ENCODE data around the gene ASB3.

ASB3 gene

DNA sequence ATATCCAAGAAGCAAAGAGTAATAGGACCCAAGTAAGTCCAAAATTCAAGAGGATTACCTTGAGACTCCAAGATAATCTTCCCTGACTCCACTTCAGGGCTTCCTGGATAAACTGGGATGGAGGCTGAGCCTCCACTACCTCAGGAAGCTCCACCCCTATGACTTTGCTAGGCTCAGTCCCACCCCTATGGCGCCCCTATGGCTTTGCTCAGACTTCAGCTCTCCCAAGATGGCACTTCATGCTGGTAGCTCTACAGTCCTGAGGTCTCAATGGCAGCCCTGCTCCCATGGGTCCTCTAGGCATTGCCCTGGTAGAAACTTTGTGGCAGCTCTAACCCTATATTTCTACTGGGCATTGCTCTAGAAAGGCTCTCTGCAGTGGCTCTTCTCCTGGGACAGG is 89.1 kb downstream of the ASB3 start:
- Histone ChIP-seq H4K20me1 (ENCODE audit: insufficient read depth, low read length) (no peaks in the 10 kb centered on the region), H3K9ac (ENCODE audit: low read depth, low read length) (no peak overlapping the region), H3K9me3 (ENCODE audit: insufficient read depth, low read length, severe bottlenecking) (no peaks in the 10 kb centered on the region), H3K4me2 (ENCODE audit: insufficient read depth, low read length) (no peak overlapping the region), H3K79me2 (ENCODE audit: insufficient read depth, low read length) (no peaks in the 10 kb centered on the region), H3K36me3 (ENCODE audit: insufficient read depth, low read length) (peaks cover 27% of the 10 kb centered on the region), H3K4me1 (ENCODE audit: insufficient read depth, low read length) (no peaks in the 10 kb centered on the region), H3K4me3 (ENCODE audit: low read depth in 1 of 2, low read length in 2 of 2) (no peak overlapping the region), H3K27me3 (ENCODE audit: insufficient read depth, low read length, poor library complexity) (no peaks in the 10 kb centered on the region), H2AFZ (ENCODE audit: low read depth, low read length) (no peak overlapping the region), H3K27ac (ENCODE audit: low read length) (no peak overlapping the region)
- no peak for TF ChIP-seq CTCF (IDR thresholded peaks at IDR 0.05; ENCODE audit: borderline replicate concordance, extremely low read depth, low read length, poor library complexity, severe bottlenecking)
- TF ChIP-seq EZH2 (IDR thresholded peaks at IDR 0.05; ENCODE audit: borderline replicate concordance, low read depth, low read length, severe bottlenecking) = no peak
- ATAC-seq (ENCODE audit: insufficient read depth, low read depth) = no peak
- DNase-seq = no peak

DNA sequence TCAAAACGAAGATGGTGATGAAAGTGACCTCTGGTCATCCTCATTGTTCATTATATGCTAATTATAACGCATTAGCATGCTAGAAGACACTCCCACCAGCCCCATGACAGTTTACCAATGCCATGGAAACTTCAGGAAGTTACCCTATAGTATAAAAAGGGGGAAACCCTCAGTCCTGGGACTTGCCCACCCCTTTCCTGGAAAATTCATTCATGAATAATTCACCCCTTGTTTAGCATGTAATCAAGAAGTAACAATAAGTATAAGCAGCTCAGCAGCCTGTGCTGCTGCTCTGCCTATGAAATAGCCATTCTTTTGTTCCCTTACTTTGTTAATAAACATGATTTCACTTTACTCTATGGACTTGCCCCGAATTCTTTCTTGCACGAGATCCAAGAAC is 89.7 kb downstream of the ASB3 start:
- Histone ChIP-seq H2AFZ (ENCODE audit: low read depth, low read length) (no peak overlapping the region), H3K4me1 (ENCODE audit: insufficient read depth, low read length) (no peaks in the 10 kb centered on the region), H3K4me2 (ENCODE audit: insufficient read depth, low read length) (no peak overlapping the region), H3K79me2 (ENCODE audit: insufficient read depth, low read length) (no peaks in the 10 kb centered on the region), H3K9me3 (ENCODE audit: insufficient read depth, low read length, severe bottlenecking) (no peaks in the 10 kb centered on the region), H4K20me1 (ENCODE audit: insufficient read depth, low read length) (no peaks in the 10 kb centered on the region), H3K36me3 (ENCODE audit: insufficient read depth, low read length) (peaks cover 28% of the 10 kb centered on the region), H3K4me3 (ENCODE audit: low read depth in 1 of 2, low read length in 2 of 2) (no peak overlapping the region), H3K27ac (ENCODE audit: low read length) (no peak overlapping the region), H3K27me3 (ENCODE audit: insufficient read depth, low read length, poor library complexity) (no peaks in the 10 kb centered on the region), H3K9ac (ENCODE audit: low read depth, low read length) (no peak overlapping the region)
- TF ChIP-seq CTCF (IDR thresholded peaks at IDR 0.05; ENCODE audit: borderline replicate concordance, extremely low read depth, low read length, poor library complexity, severe bottlenecking) (no peak), EZH2 (IDR thresholded peaks at IDR 0.05; ENCODE audit: borderline replicate concordance, low read depth, low read length, severe bottlenecking) (no peak)
- DNase-seq = no peak
- ATAC-seq (ENCODE audit: insufficient read depth, low read depth) = no peak

DNA sequence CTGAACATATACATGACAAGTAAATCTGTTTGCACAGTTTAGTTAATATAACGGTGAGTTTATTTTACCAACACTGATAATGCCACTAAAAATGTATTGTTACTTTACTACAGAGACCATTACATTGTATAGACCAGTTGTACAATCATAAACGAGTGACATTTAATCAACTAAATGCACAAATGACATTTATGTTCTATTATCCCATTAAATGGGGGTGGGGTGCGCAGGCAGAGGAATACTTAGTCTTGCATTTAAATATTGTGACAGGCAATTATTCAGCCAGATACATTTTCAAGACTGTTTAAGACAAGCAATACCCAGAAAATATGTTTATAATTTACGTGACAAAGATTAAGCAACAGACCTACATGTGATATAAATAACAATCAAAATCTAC is 91.2 kb downstream of the ASB3 start:
- H3K27me3 ChIP-seq (ENCODE audit: insufficient read depth, low read length, poor library complexity) = no peaks in the 10 kb centered on the region
- no peak overlapping the region for H3K4me2 ChIP-seq (ENCODE audit: insufficient read depth, low read length)
- no peak for DNase-seq
- peaks cover 34% of the 10 kb centered on the region for H3K36me3 ChIP-seq (ENCODE audit: insufficient read depth, low read length)
- no peak overlapping the region for H2AFZ ChIP-seq (ENCODE audit: low read depth, low read length)
- H3K9ac ChIP-seq (ENCODE audit: low read depth, low read length) = no peak overlapping the region
- no peaks in the 10 kb centered on the region for H3K9me3 ChIP-seq (ENCODE audit: insufficient read depth, low read length, severe bottlenecking)
- no peaks in the 10 kb centered on the region for H3K4me1 ChIP-seq (ENCODE audit: insufficient read depth, low read length)
- TF ChIP-seq EZH2 (IDR thresholded peaks at IDR 0.05; ENCODE audit: borderline replicate concordance, low read depth, low read length, severe bottlenecking) = no peak
- no peak for TF ChIP-seq CTCF (IDR thresholded peaks at IDR 0.05; ENCODE audit: borderline replicate concordance, extremely low read depth, low read length, poor library complexity, severe bottlenecking)
- H3K79me2 ChIP-seq (ENCODE audit: insufficient read depth, low read length) = no peaks in the 10 kb centered on the region
- H3K27ac ChIP-seq (ENCODE audit: low read length) = no peak overlapping the region
- no peak for ATAC-seq (ENCODE audit: insufficient read depth, low read depth)
- no peaks in the 10 kb centered on the region for H4K20me1 ChIP-seq (ENCODE audit: insufficient read depth, low read length)
- H3K4me3 ChIP-seq (ENCODE audit: low read depth in 1 of 2, low read length in 2 of 2) = no peak overlapping the region
